Right lobe of liver (tissue), 4 donors: ENCODE results near the gene CTSF.

Experiments
- CTCF ChIP-seq, 4 donors: fragments of 200-600 bp in 3 of 4; fragments of 450-650 bp in 1 of 4; IDR thresholded peaks; one replicate each; pipeline versions ENCODE4 v1.5.1 to v1.8.0; 2016 to 2022; ENCODE audit warnings: antibody characterized with exemption in 4 of 4, mild to moderate bottlenecking in 2 of 4
- POLR2A ChIP-seq: fragments of 450-650 bp; IDR thresholded peaks from one replicate; pipeline ENCODE4 v1.6.1; 2017; ENCODE audit warnings: antibody characterized with exemption, mild to moderate bottlenecking
- donor health status: DM: no; HTN: no; CAD: no.
- donor health status: DM: no; HTN: no; CAD: no.
- donor health status: DM: no; HTN: yes; CAD: no.

GRCh38 chr11:66609721-66610617, 41.6 kb upstream of the CTSF start:
- no peak for TF ChIP-seq CTCF (IDR thresholded peaks at IDR 0.05)
- TF ChIP-seq POLR2A, result no peak
